Vein endothelial cell (primary cell): Measurements from ENCODE around the gene ZNF304. TPM values are rescaled to one million over a fixed set of nuclear protein-coding genes. Genes with fewer than 3 reads are reported as not detected.

Experiments used
- total RNA-seq: library from RNA; depleted of rRNA; stranded (reverse); fragments of >200 nt; gene quantifications from 2 replicates; pipeline ENCODE4 v1.2.3, GENCODE V29; 2012

Gene ZNF304
- 8.5 and 9.0 TPM in 2 replicates for total RNA-seq

GRCh38 chr19:57350877-57351805 is at the start of gene ZNF304:
Gene ZNF304 (plus strand): TSS chr19:57351271. CDS start chr19:57351665, 394 bp downstream.

GRCh38 chr19:57320180-57321084 is 30.6 kb upstream of the ZNF304 start, which contains the start of gene ZNF543:
Gene ZNF543 (plus strand): TSS chr19:57320472. CDS start chr19:57320854, 382 bp downstream.

GRCh38 chr19:57362997-57363687 is 12.1 kb downstream of the ZNF304 start, which contains the start of the genes TRAPPC2B and ZNF547:
Gene TRAPPC2B (plus strand): TSS chr19:57363551. CDS start chr19:57364834, 1,283 bp downstream.
Gene ZNF547 (plus strand): TSS chr19:57363551. CDS start chr19:57368556, 5,005 bp downstream.

GRCh38 chr19:57389730-57390598 is 38.9 kb downstream of the ZNF304 start, which contains the start of gene ZNF548:
Gene ZNF548 (plus strand): TSS chr19:57389854. CDS start chr19:57390100, 246 bp downstream.

Other genes starting within 250 kb of the ZNF304 start
- not detected in 2 replicates for gene USP29, start 231.3 kb upstream of the ZNF304 start, total RNA-seq
- not detected in 2 replicates for gene ZIM3, start 206.1 kb upstream of the ZNF304 start, total RNA-seq
- not detected in 2 replicates for gene DUXA, start 183.8 kb upstream of the ZNF304 start, total RNA-seq
- 24.5 and 37.6 TPM in 2 replicates for gene ZNF264, start 159.8 kb upstream of the ZNF304 start, total RNA-seq
- 0.48 and 0.65 TPM in 2 replicates for gene AURKC, start 120.2 kb upstream of the ZNF304 start, total RNA-seq
- 23.8 and 24.7 TPM in 2 replicates for gene ZNF805, start 110.6 kb upstream of the ZNF304 start, total RNA-seq
- 74.9 and 77.1 TPM in 2 replicates for gene ZNF460, start 70.8 kb upstream of the ZNF304 start, total RNA-seq
- 10.1 and 11.7 TPM in 2 replicates for gene ZNF543, start 30.8 kb upstream of the ZNF304 start, total RNA-seq
- 9.1 and 10.1 TPM in 2 replicates for gene TRAPPC2B, start 12.3 kb downstream of the ZNF304 start, total RNA-seq
- 1.6 and 2.9 TPM in 2 replicates for gene ZNF547, start 12.3 kb downstream of the ZNF304 start, total RNA-seq
- gene ZNF548, start 38.6 kb downstream of the ZNF304 start, total RNA-seq = 14.2 and 16.3 TPM in 2 replicates
- gene ZNF17, start 59.9 kb downstream of the ZNF304 start, total RNA-seq = 11.4 and 14.3 TPM in 2 replicates
- 7.2 and 12.2 TPM in 2 replicates for gene ZNF749, start 84.1 kb downstream of the ZNF304 start, total RNA-seq
- gene VN1R1, start 105.9 kb downstream of the ZNF304 start, total RNA-seq = 0.98 and 1.1 TPM in 2 replicates
- 14.4 and 22.7 TPM in 2 replicates for gene ZNF772, start 126.3 kb downstream of the ZNF304 start, total RNA-seq
- gene ZNF419, start 136.5 kb downstream of the ZNF304 start, total RNA-seq = 11.1 and 13.5 TPM in 2 replicates
- 13.0 and 15.0 TPM in 2 replicates for gene ZNF773, start 148.7 kb downstream of the ZNF304 start, total RNA-seq
- 4.2 and 4.6 TPM in 2 replicates for gene ZNF549, start 176.1 kb downstream of the ZNF304 start, total RNA-seq
- 4.6 and 6.2 TPM in 2 replicates for gene ZNF550, start 208.6 kb downstream of the ZNF304 start, total RNA-seq
- 6.2 and 6.8 TPM in 2 replicates for gene ZNF416, start 227.6 kb downstream of the ZNF304 start, total RNA-seq
- 4.6 and 5.7 TPM in 2 replicates for gene ZIK1, start 232.9 kb downstream of the ZNF304 start, total RNA-seq
- 3.6 and 6.9 TPM in 2 replicates for gene ZNF530, start 248.6 kb downstream of the ZNF304 start, total RNA-seq